Stomach (tissue), 9 donors: ENCODE data around the gene LONP2. TPM values are rescaled to one million over a fixed set of nuclear protein-coding genes. Genes with fewer than 3 reads are reported as not detected.
"Not testable (repeated sequence)": the region's sequence is repeated elsewhere in the genome, so short reads cannot be mapped to it uniquely, and the experiment has no call there.

Source experiments
- DNase-seq, 2 donors: peaks; one replicate each; pipeline versions ENCODE4 v3.0.0 to v3.0.0-alpha.2; 2013 to 2019
- H3K27ac ChIP-seq, 5 donors: fragments of 200-600 bp in 4 of 5; sonication (generic) in 4 of 5; one replicate each; pipeline ENCODE4 v1.5.1; 2013 to 2019; ENCODE audit warnings: mild to moderate bottlenecking in 1 of 5, moderate library complexity in 1 of 5
- H3K27me3 ChIP-seq, 3 donors: fragments of 200-600 bp; sonication (generic); one replicate each; pipeline ENCODE4 v1.5.1; 2017 to 2019; ENCODE audit warnings: mixed run types in 1 of 3
- H3K36me3 ChIP-seq, 4 donors: fragments of 200-600 bp; sonication (generic); 1 replicate in 3 of 4; 2 replicates in 1 of 4; pipeline ENCODE4 v1.5.1; 2016 to 2019
- H3K4me1 ChIP-seq, 4 donors: fragments of 200-600 bp; sonication (generic); one replicate each; pipeline ENCODE4 v1.5.1; 2016 to 2019
- H3K4me3 ChIP-seq, 4 donors: fragments of 200-600 bp; sonication (generic) in 3 of 4; one replicate each; pipeline ENCODE4 v1.5.1; 2016 to 2019; ENCODE audit warnings: mild to moderate bottlenecking in 1 of 4
- H3K9me3 ChIP-seq, 4 donors: fragments of 200-600 bp; sonication (generic); one replicate each; pipeline ENCODE4 v1.5.1; 2016 to 2019
- CTCF ChIP-seq, 7 experiments: fragments of 450-650 bp in 4 of 7; fragments of 200-600 bp in 3 of 7; sonication (generic) in 3 of 7; IDR thresholded peaks; one replicate each; pipeline ENCODE4 v1.5.1; 2016 to 2019; ENCODE audit warnings: antibody characterized with exemption in 7 of 7, control low read depth in 2 of 7, mild to moderate bottlenecking in 1 of 7
- EP300 ChIP-seq: sonication (generic); formaldehyde crosslinking; IDR thresholded peaks from one replicate; pipeline ENCODE4 v1.6.1; 2017; ENCODE audit warnings: antibody characterized with exemption
- POLR2A ChIP-seq, 4 donors: fragments of 450-650 bp; IDR thresholded peaks; one replicate each; pipeline ENCODE4 v1.6.1; 2016; ENCODE audit warnings: antibody characterized with exemption in 4 of 4, control low read depth in 2 of 4, mild to moderate bottlenecking in 1 of 4, moderate library complexity in 1 of 4
- POLR2AphosphoS5 ChIP-seq, 3 donors: sonication (generic); formaldehyde crosslinking; IDR thresholded peaks; one replicate each; pipeline ENCODE4 v1.6.1; 2016; ENCODE audit warnings: antibody characterized with exemption in 3 of 3
- WGBS, 5 donors: extraction: QIAGEN DNeasy Blood & Tissue Kit in 3 of 5; methylation state at CpG; one replicate each; pipeline versions ENCODE4 v1.1.5 to v1.1.7; 2013 to 2018; 5-methylcytosine and 5-hydroxymethylcytosine counted together
- intact Hi-C: fragments of 100-400 bp; cut with DNase I; formaldehyde crosslinking; loops from one replicate; pipeline ENCODE4 v1.15.1; 2023; ENCODE audit warnings: low total_unique reads
- polyA plus RNA-seq, 3 donors: library from polyadenylated mRNA; stranded (reverse); fragments of 200-250 nt; gene quantifications; one replicate each; pipeline ENCODE4 v1.2.3, GENCODE V29; 2013
- total RNA-seq, 5 donors: library from RNA; depleted of rRNA; stranded (reverse); fragments of >200 nt; gene quantifications; one replicate each; pipeline versions ENCODE4 v1.1.0 to v1.2.3, GENCODE V29; 2014 to 2016
- donor health status: healthy with polysubstance abuse.
- donor health status: Bipolar disorder and iron deficiency.
- donor health status: healthy.

Gene LONP2
- total and polyA plus RNA-seq, 8 donors: 13.0 to 140 (median 26.7) TPM

GRCh38 chr16:48370229-48370628, 126.1 kb downstream of the LONP2 start:
- WGBS, 5 donors: 91 to 96% (median 93%) methylated on average over 8 of the region's 8 CpGs
- no peak for DNase-seq
- intact Hi-C loops: no loop called here
- Histone ChIP-seq H3K4me3 (no peak overlapping the region), H3K27ac (no peak overlapping the region), H3K36me3 (no peaks in the 10 kb centered on the region), H3K9me3 (no peaks in the 10 kb centered on the region), H3K4me1 (peaks cover 32 to 90% (median 70%) of the 10 kb centered on the region in 4 donors), H3K27me3 (no peaks in the 10 kb centered on the region)
- TF ChIP-seq POLR2A (IDR thresholded peaks at IDR 0.05): no peak
- TF ChIP-seq EP300: no peak
- TF ChIP-seq POLR2AphosphoS5 (IDR thresholded peaks at IDR 0.05): no peak
- TF ChIP-seq CTCF (IDR thresholded peaks at IDR 0.05): no peak

- H3K27ac ChIP-seq, H3K4me3 ChIP-seq, DNase-seq, H3K36me3 ChIP-seq, H3K9me3 ChIP-seq, intact Hi-C loops, H3K27me3 ChIP-seq: not testable (repeated sequence)
- WGBS, 5 donors: 88 to 93% (median 92%) methylated on average over 18 of the region's 18 CpGs
- H3K4me1 ChIP-seq: peaks cover 36 to 90% (median 71%) of the 10 kb centered on the region in 4 donors
These were observed 126.7 kb downstream of the LONP2 start for GRCh38 chr16:48370668-48371392.

GRCh38 chr16:48371393-48371780, 127.3 kb downstream of the LONP2 start:
- TF ChIP-seq POLR2A (IDR thresholded peaks at IDR 0.05): no peak
- no peak for TF ChIP-seq EP300
- no peak for TF ChIP-seq CTCF (IDR thresholded peaks at IDR 0.05)
- TF ChIP-seq POLR2AphosphoS5 (IDR thresholded peaks at IDR 0.05): no peak
- intact Hi-C loops: no loop called here
- no peaks in the 10 kb centered on the region for H3K36me3 ChIP-seq
- no peaks in the 10 kb centered on the region for H3K9me3 ChIP-seq
- peaks cover 38 to 94% (median 73%) of the 10 kb centered on the region in 4 donors for H3K4me1 ChIP-seq
- no peaks in the 10 kb centered on the region for H3K27me3 ChIP-seq
- no peak overlapping the region for H3K4me3 ChIP-seq
- no peak for DNase-seq
- H3K27ac ChIP-seq: no peak overlapping the region

GRCh38 chr16:48372744-48373143, 128.6 kb downstream of the LONP2 start:
- Histone ChIP-seq H3K27me3 (no peaks in the 10 kb centered on the region), H3K4me1 (peaks cover 33 to 94% (median 74%) of the 10 kb centered on the region in 4 donors), H3K36me3 (no peaks in the 10 kb centered on the region), H3K9me3 (no peaks in the 10 kb centered on the region), H3K4me3 (no peak overlapping the region), H3K27ac (no peak overlapping the region)
- intact Hi-C loops: no loop called here
- TF ChIP-seq POLR2AphosphoS5 (IDR thresholded peaks at IDR 0.05): no peak
- no peak for TF ChIP-seq POLR2A (IDR thresholded peaks at IDR 0.05)
- TF ChIP-seq EP300: no peak
- TF ChIP-seq CTCF (IDR thresholded peaks at IDR 0.05): no peak
- WGBS, 5 donors: 89 to 92% (median 91%) methylated on average over 4 of the region's 4 CpGs
- no peak for DNase-seq
